BE2C (cell line): ENCODE data around the gene TMED5.

ENCODE experiments used
- DNase-seq: peaks from one replicate; pipeline ENCODE4 v3.0.0-alpha.2; 2020
- H3K27me3 ChIP-seq: fragments of 250-450 bp; sonication (Bioruptor Pico); 2 replicates; pipeline ENCODE4 v1.5.1; 2020; ENCODE audit warnings: mild to moderate bottlenecking
- H3K36me3 ChIP-seq: fragments of 250-450 bp; sonication (Bioruptor Pico); 2 replicates; pipeline ENCODE4 v1.5.1; 2020; ENCODE audit warnings: mild to moderate bottlenecking
- H3K4me1 ChIP-seq: fragments of 250-450 bp; sonication (Bioruptor Pico); 2 replicates; pipeline ENCODE4 v1.5.1; 2020
- H3K4me3 ChIP-seq: 2 replicates; pipeline ENCODE4 v1.5.1; 2011; ENCODE audit warnings: low read depth, low read length
- H3K9me3 ChIP-seq: fragments of 250-450 bp; sonication (Bioruptor Pico); 2 replicates; pipeline ENCODE4 v1.5.1; 2020
- CTCF ChIP-seq: IDR thresholded peaks from 2 replicates; pipeline ENCODE4 v1.5.1; 2012; ENCODE audit warnings: mild to moderate bottlenecking, low read depth, low read length

TMED5 gene

GRCh38 chr1:93150729-93151128, 29.5 kb downstream of the TMED5 start:
- no peak for TF ChIP-seq CTCF
- Histone ChIP-seq H3K27me3 (no peaks in the 10 kb centered on the region), H3K36me3 (no peaks in the 10 kb centered on the region), H3K4me3 (no peak overlapping the region), H3K4me1 (no peaks in the 10 kb centered on the region), H3K9me3 (no peaks in the 10 kb centered on the region)
- no peak for DNase-seq

- no peaks in the 10 kb centered on the region for H3K27me3 ChIP-seq
- no peak for TF ChIP-seq CTCF
- no peaks in the 10 kb centered on the region for H3K36me3 ChIP-seq
- no peak overlapping the region for H3K4me3 ChIP-seq
- H3K9me3 ChIP-seq = no peaks in the 10 kb centered on the region
- no peak for DNase-seq
- no peaks in the 10 kb centered on the region for H3K4me1 ChIP-seq
These were observed 32.2 kb downstream of the TMED5 start for GRCh38 chr1:93148001-93148400.

- no peak for DNase-seq
These were observed 36.4 kb downstream of the TMED5 start for GRCh38 chr1:93143769-93144168.

GRCh38 chr1:93143136-93143535, 37.1 kb downstream of the TMED5 start:
- H3K4me1 ChIP-seq = no peaks in the 10 kb centered on the region
- DNase-seq = no peak
- no peaks in the 10 kb centered on the region for H3K27me3 ChIP-seq
- H3K9me3 ChIP-seq = no peaks in the 10 kb centered on the region
- no peak for TF ChIP-seq CTCF
- no peak overlapping the region for H3K4me3 ChIP-seq
- no peaks in the 10 kb centered on the region for H3K36me3 ChIP-seq

More at GRCh38 chr1:93143769-93144168, 36.4 kb downstream of the TMED5 start:
- Histone ChIP-seq H3K9me3 (no peaks in the 10 kb centered on the region), H3K36me3 (no peaks in the 10 kb centered on the region), H3K4me1 (no peaks in the 10 kb centered on the region), H3K4me3 (no peak overlapping the region), H3K27me3 (no peaks in the 10 kb centered on the region)
- no peak for TF ChIP-seq CTCF

GRCh38 chr1:93142161-93142560, 38.1 kb downstream of the TMED5 start:
- H3K9me3 ChIP-seq = no peaks in the 10 kb centered on the region
- no peaks in the 10 kb centered on the region; the same call in 1 of the 2 replicates for H3K36me3 ChIP-seq

GRCh38 chr1:93140106-93140505, 40.1 kb downstream of the TMED5 start:
- no peak for TF ChIP-seq CTCF
- no peak overlapping the region for H3K4me3 ChIP-seq
- peaks cover 4% of the 10 kb centered on the region; the same call in 1 of the 2 replicates for H3K36me3 ChIP-seq
- H3K9me3 ChIP-seq = no peaks in the 10 kb centered on the region
- no peaks in the 10 kb centered on the region for H3K4me1 ChIP-seq
- H3K27me3 ChIP-seq = no peaks in the 10 kb centered on the region
- no peak for DNase-seq

More at GRCh38 chr1:93142161-93142560, 38.1 kb downstream of the TMED5 start:
- no peaks in the 10 kb centered on the region for H3K27me3 ChIP-seq
- TF ChIP-seq CTCF = no peak
- H3K4me1 ChIP-seq = no peaks in the 10 kb centered on the region
- H3K4me3 ChIP-seq = no peak overlapping the region
- DNase-seq = no peak
